Stimulated activated CD4-positive, alpha-beta T cell treated with anti-CD3 and anti-CD28 coated beads, TNF-alpha, amount 100 ng/mL, for 4 hours (primary cell): ENCODE results near the gene MDM2.

Experiments used
- DNase-seq, 3 experiments: peaks; one replicate each; pipeline ENCODE4 v3.0.0-alpha.2; 2020; ENCODE audit warnings: low read depth in 3 of 3

Gene MDM2

GRCh38 chr12:68807576-68808387 is at the start of gene MDM2:
Gene MDM2, plus strand, starts transcription at chr12:68808177. Its CDS starts 301 bp downstream, at chr12:68808478.
- peak; percentile 86 to 92 (median 88) for DNase-seq

DNA sequence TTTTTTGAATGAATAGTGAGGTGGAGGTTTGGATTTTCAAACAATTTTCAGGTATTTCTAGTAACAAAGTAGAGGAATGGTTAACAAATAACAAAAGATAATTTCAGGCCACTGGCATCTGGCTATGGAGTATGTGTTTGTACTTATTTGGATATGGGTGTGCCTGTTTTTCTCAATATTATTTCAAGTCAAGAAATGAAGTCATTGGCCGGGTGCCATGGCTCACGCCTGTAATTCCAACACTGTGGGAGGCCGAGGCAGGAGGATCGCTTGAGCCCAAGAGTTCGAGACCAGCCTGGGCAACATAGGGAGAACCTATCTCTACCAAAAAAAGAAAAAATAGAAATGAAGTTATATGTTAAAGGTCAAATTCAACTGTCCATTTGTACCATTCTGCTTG is 48.1 kb upstream of the MDM2 start:
- DNase-seq = no peak

DNA sequence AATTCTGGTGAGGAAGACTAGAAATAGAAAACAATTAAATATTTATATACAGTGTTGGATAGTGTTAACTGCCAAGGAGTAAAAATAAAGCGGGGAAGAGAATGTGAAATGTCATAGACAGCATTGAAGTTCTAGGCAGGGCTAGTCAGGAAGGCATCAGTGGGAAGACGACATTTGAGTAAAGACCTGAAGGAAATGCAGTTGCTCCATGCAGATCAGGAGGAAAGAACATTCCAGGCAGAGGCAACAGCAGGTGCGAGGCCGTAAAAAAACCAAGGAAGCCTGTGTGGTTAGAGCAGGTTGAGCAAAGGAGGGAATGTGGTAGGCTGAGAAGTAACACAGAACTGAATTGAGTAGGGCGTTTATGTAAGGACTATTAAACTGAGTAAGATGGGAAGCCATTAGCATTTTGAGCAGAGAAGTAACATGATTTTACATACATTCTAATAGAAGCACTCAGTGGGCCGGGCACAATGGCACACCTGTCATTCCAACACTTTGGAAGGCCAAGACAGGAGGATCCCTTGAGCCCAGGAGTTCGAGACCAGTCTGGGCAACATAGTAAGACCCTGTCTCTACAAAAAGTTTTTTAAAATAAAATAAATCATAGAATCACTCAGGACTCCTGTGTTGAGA is 47.1 kb upstream of the MDM2 start:
- no peak for DNase-seq

GRCh38 chr12:68761442-68761812 is 46.5 kb upstream of the MDM2 start:
- no peak for DNase-seq

- no peak for DNase-seq
These were observed 45.9 kb upstream of the MDM2 start for GRCh38 chr12:68761901-68762630.

- DNase-seq = no peak
These were observed 45.3 kb upstream of the MDM2 start for GRCh38 chr12:68762691-68763090.

DNA sequence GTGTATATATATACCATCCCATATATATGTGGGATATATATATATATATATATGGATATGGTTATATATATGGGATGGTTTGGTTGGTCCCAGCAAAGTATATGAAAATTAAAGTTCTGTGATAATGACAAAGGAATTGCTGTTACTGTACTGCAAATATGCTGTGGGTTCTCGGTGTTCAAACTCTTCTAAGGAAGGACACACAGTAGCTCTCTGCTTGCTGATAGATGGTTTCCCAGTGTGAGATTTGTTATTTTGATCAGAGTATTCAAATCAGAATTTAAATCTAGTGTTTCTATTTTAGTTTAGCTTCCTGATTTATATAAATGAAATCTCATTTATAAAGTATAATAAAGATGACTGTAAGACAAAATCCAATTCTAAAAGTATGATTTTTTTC is 42.3 kb upstream of the MDM2 start:
- no peak for DNase-seq

DNA sequence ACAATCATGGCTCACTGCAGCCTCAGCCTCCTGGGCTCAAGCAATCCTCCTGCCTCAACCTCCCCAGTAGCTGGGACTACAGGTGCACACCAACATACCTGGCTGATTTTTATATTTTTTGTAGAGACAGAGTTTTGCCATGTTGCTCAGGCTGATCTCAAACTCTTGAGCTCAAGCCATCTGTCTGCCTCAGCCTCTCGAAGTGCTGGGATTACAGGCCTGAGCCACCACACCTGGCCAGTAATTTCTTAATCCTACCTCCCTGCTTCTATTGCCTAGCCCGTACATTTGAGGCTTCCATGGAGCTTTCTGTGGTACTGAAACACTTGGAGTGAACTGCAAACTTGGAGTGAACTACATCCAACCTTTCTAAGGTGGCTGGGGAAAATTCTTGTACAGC is 41.3 kb upstream of the MDM2 start:
- DNase-seq = no peak

GRCh38 chr12:68767191-68767590 is 40.8 kb upstream of the MDM2 start:
- no peak for DNase-seq

DNA sequence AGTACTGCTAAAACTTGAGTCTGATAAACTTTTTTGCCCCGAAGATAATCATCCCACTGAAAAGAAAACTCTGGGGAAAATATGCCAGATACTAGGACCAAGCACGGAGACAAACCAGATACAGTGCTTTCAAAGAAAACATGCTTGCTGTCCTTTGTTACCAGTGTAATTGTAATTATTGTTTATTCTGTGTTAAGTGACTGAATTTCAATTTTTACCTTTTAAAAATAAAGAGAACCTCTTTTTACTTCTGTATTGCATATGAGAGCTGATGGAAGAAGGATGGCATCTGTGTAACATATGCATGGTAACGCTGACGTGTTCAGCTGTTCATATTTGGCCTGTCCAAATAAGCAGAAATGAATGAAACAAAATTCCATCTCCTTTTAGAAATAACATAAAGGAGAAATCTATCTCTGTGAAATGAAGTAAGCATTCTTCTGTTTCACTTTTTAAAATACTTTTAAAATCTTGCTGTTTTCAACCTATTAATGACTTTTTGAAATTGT is 39.5 kb upstream of the MDM2 start:
- no peak for DNase-seq

- DNase-seq = no peak
These were observed 38.0 kb upstream of the MDM2 start for GRCh38 chr12:68769941-68770340.

- DNase-seq = no peak
These were observed 36.6 kb upstream of the MDM2 start for GRCh38 chr12:68771223-68771925.

- DNase-seq = no peak
These were observed 35.3 kb upstream of the MDM2 start for GRCh38 chr12:68772714-68773113.

- DNase-seq = no peak
These were observed 34.4 kb upstream of the MDM2 start for GRCh38 chr12:68773582-68773981.

- DNase-seq = no peak
These were observed 32.8 kb upstream of the MDM2 start for GRCh38 chr12:68775121-68775630.

GRCh38 chr12:68776976-68777610 is 30.9 kb upstream of the MDM2 start:
- no peak for DNase-seq

- no peak for DNase-seq
These were observed 28.7 kb upstream of the MDM2 start for GRCh38 chr12:68779280-68779679.

GRCh38 chr12:68780731-68781130 is 27.2 kb upstream of the MDM2 start:
- DNase-seq = no peak

- no peak for DNase-seq
These were observed 26.2 kb upstream of the MDM2 start for GRCh38 chr12:68781728-68782127.

DNA sequence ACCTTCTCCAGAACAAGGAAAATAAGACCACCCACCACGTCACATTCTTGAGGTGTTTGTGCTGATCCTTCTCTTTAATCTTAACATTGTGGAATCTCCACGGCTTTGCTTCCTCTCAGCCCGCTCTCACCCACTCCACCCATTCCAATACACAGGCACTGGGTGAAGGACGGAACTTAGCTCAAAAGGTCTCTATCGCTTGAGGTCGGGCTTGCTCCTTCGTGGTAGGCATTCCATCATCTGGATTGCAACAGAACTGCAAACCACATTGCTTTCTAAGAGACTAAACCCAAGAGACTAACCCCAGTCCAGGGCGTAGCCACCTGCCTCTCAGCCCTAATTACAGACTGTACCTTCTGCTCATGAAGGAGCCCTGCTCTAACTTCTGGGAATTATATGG is 24.0 kb upstream of the MDM2 start:
- no peak for DNase-seq

- no peak for DNase-seq
These were observed 22.6 kb upstream of the MDM2 start for GRCh38 chr12:68785358-68785757.
